Transverse colon (tissue), 4 donors: ENCODE results near the gene SYNE1.

Experiments used
- POLR2AphosphoS5 ChIP-seq, 3 donors: sonication (generic); formaldehyde crosslinking; IDR thresholded peaks; one replicate each; pipeline ENCODE4 v1.6.1; 2016; ENCODE audit warnings: antibody characterized with exemption in 3 of 3
- TF ChIP-seq, protein P1 (sequence below), 5 experiments: fragments of 200-600 bp in 3 of 5; fragments of 450-650 bp in 2 of 5; sonication (generic) in 3 of 5; IDR thresholded peaks; 1 replicate in 2 of 5; 2 replicates in 3 of 5; pipeline ENCODE4 v1.5.1; 2016 to 2017; ENCODE audit warnings: antibody characterized with exemption in 5 of 5, inconsistent platforms in 3 of 5, mild to moderate bottlenecking in 2 of 5, moderate library complexity in 1 of 5

DNA sequence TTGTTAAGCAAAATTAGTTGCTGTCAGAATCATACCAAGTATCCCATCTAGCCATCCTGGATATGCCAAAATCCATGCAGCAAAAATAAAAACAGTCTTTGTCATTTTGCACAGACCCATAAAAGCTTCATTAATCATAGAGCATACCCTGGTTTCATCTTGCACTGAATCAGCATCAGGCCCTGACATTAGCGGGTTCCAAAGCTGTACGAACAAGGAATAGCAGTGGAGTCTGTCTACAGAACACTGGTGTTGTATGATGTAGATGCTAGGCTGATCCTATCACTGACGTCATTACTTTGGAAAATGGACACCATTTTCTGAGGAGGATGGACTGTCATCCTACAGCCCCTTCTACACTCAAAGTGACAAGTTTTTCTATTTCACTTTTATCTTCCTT is 514.1 kb downstream of the SYNE1 start:
- TF ChIP-seq, protein P1, sequence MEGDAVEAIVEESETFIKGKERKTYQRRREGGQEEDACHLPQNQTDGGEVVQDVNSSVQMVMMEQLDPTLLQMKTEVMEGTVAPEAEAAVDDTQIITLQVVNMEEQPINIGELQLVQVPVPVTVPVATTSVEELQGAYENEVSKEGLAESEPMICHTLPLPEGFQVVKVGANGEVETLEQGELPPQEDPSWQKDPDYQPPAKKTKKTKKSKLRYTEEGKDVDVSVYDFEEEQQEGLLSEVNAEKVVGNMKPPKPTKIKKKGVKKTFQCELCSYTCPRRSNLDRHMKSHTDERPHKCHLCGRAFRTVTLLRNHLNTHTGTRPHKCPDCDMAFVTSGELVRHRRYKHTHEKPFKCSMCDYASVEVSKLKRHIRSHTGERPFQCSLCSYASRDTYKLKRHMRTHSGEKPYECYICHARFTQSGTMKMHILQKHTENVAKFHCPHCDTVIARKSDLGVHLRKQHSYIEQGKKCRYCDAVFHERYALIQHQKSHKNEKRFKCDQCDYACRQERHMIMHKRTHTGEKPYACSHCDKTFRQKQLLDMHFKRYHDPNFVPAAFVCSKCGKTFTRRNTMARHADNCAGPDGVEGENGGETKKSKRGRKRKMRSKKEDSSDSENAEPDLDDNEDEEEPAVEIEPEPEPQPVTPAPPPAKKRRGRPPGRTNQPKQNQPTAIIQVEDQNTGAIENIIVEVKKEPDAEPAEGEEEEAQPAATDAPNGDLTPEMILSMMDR (IDR thresholded peaks at IDR 0.05), result no peak
- TF ChIP-seq POLR2AphosphoS5 (IDR thresholded peaks at IDR 0.05), result no peak
